Fibroblast of lung (primary cell): Measurements from ENCODE around the gene EEF2K. TPM values are rescaled to one million over a fixed set of nuclear protein-coding genes. Genes with fewer than 3 reads are reported as not detected.

ENCODE experiments used
- DNase-seq, 2 donors: peaks; one replicate each; pipeline versions ENCODE4 v3.0.0 to v3.0.0-alpha.2; 2010; ENCODE audit warnings: low read depth in 2 of 2
- H2AFZ ChIP-seq: 2 replicates; pipeline ENCODE4 v1.5.1; 2012; ENCODE audit warnings: low read length, control low read depth, inconsistent platforms
- H3K27ac ChIP-seq: 2 replicates; pipeline ENCODE4 v1.5.1; 2011; ENCODE audit warnings: low read length, control low read depth; ENCODE audit not compliant: insufficient read depth
- H3K27me3 ChIP-seq: 2 replicates; pipeline ENCODE4 v1.5.1; 2011; ENCODE audit warnings: mild to moderate bottlenecking, low read length; ENCODE audit not compliant: control insufficient read depth, insufficient read depth
- H3K36me3 ChIP-seq: 2 replicates; pipeline ENCODE4 v1.5.1; 2011; ENCODE audit warnings: low read length; ENCODE audit not compliant: control insufficient read depth, insufficient read depth
- H3K4me1 ChIP-seq: 2 replicates; pipeline ENCODE4 v1.5.1; 2011; ENCODE audit warnings: low read length; ENCODE audit not compliant: control insufficient read depth, insufficient read depth; ENCODE audit errors: extremely low read depth
- H3K4me2 ChIP-seq: 2 replicates; pipeline ENCODE4 v1.5.1; 2011; ENCODE audit warnings: low read length, control low read depth; ENCODE audit not compliant: insufficient read depth; ENCODE audit errors: extremely low read depth
- H3K4me3 ChIP-seq, 4 experiments: fragments of 200-600 bp in 1 of 4; sonication (generic) in 1 of 4; replicated peaks in 1 of 4; 2 replicates each; pipeline ENCODE4 v1.5.1; 2011 to 2016; ENCODE audit warnings: low read length in 4 of 4, low read depth in 3 of 4, mild to moderate bottlenecking in 3 of 4, control low read depth in 2 of 4, inconsistent platforms in 1 of 4, mixed read lengths in 1 of 4; ENCODE audit not compliant: insufficient read depth in 1 of 4; ENCODE audit errors: control extremely low read depth in 1 of 4
- H3K79me2 ChIP-seq: 2 replicates; pipeline ENCODE4 v1.5.1; 2012; ENCODE audit warnings: mild to moderate bottlenecking, low read length, inconsistent platforms; ENCODE audit not compliant: control insufficient read depth, insufficient read depth
- H3K9ac ChIP-seq: 2 replicates; pipeline ENCODE4 v1.5.1; 2011; ENCODE audit warnings: mild to moderate bottlenecking, low read length, control low read depth; ENCODE audit not compliant: insufficient read depth
- H3K9me3 ChIP-seq: 2 replicates; pipeline ENCODE4 v1.5.1; 2012; ENCODE audit warnings: low read depth, low read length; ENCODE audit not compliant: control insufficient read depth, insufficient read depth
- H4K20me1 ChIP-seq: 2 replicates; pipeline ENCODE4 v1.5.1; 2011; ENCODE audit warnings: low read length; ENCODE audit not compliant: control insufficient read depth, insufficient read depth; ENCODE audit errors: extremely low read depth
- EZH2 ChIP-seq: IDR thresholded peaks from 2 replicates; pipeline ENCODE4 v1.5.1; 2012; ENCODE audit warnings: low read length, control low read depth, mild to moderate bottlenecking; ENCODE audit errors: missing control alignments
- polyA plus RNA-seq, 2 donors: library from polyadenylated mRNA; depleted of rRNA in 1 of 2; stranded (reverse) in 1 of 2; unstranded in 1 of 2; fragments of >200 nt; gene quantifications; 2 replicates each; pipeline ENCODE4 v1.2.1, GENCODE V29; 2011 to 2012; ENCODE audit warnings: missing spikeins in 1 of 2
- total RNA-seq: library from RNA; depleted of rRNA; stranded (reverse); fragments of >200 nt; gene quantifications from 2 replicates; pipeline ENCODE4 v1.2.1, GENCODE V29; 2014
- TF ChIP-seq, protein P1 (sequence below), 2 donors: IDR thresholded peaks in 1 of 2; conservative IDR thresholded peaks in 1 of 2; 1 replicate in 1 of 2; 2 replicates in 1 of 2; pipeline ENCODE4 v1.5.1; 2011 to 2012; ENCODE audit warnings: low read length in 2 of 2, control low read depth in 1 of 2, inconsistent platforms in 1 of 2, low read depth in 1 of 2, mild to moderate bottlenecking in 1 of 2

Gene EEF2K
- total and polyA plus RNA-seq, 2 donors (not counting 1 experiment from before 2014, with no cell fraction given), result 8.9 to 22.6 TPM

DNA sequence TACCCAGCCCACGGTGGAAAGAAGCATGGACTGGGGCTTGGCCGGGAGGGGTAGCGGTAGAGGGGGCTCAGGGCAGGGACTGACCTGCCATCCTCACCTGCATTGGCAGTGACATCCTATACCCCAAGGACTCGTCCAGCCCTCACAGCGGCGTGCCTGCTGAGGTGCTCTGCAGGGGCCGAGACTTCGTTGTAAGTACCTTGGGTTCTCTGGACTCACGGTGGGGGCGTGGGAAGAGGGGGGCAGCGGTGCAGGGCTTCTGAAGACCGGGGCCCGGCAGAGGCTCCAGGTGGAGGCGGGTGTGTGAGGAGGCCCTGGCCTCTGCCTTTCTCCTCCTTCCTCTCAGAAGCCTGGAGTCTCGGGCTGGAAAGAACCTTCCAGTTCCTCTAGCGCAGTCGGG is 116.7 kb downstream of the EEF2K start:
- no peaks in the 10 kb centered on the region for H3K79me2 ChIP-seq
- no peak overlapping the region for H3K4me2 ChIP-seq
- peaks cover 25% of the 10 kb centered on the region for H3K36me3 ChIP-seq
- no peak for TF ChIP-seq EZH2
- TF ChIP-seq, protein P1, sequence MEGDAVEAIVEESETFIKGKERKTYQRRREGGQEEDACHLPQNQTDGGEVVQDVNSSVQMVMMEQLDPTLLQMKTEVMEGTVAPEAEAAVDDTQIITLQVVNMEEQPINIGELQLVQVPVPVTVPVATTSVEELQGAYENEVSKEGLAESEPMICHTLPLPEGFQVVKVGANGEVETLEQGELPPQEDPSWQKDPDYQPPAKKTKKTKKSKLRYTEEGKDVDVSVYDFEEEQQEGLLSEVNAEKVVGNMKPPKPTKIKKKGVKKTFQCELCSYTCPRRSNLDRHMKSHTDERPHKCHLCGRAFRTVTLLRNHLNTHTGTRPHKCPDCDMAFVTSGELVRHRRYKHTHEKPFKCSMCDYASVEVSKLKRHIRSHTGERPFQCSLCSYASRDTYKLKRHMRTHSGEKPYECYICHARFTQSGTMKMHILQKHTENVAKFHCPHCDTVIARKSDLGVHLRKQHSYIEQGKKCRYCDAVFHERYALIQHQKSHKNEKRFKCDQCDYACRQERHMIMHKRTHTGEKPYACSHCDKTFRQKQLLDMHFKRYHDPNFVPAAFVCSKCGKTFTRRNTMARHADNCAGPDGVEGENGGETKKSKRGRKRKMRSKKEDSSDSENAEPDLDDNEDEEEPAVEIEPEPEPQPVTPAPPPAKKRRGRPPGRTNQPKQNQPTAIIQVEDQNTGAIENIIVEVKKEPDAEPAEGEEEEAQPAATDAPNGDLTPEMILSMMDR (conservative IDR thresholded peaks at IDR 0.05 in 1 of 2, IDR thresholded peaks at IDR 0.05 in 1 of 2; ENCODE audit: low read depth in 1 of 2, low read length in 2 of 2), result no peak
- H3K27me3 ChIP-seq, result no peaks in the 10 kb centered on the region
- DNase-seq, result no peak
- no peaks in the 10 kb centered on the region for H4K20me1 ChIP-seq
- H3K9me3 ChIP-seq, result no peaks in the 10 kb centered on the region
- no peak overlapping the region for H2AFZ ChIP-seq
- H3K4me1 ChIP-seq, result no peaks in the 10 kb centered on the region
- H3K9ac ChIP-seq, result no peak overlapping the region
- H3K4me3 ChIP-seq, result no peak overlapping the region
- H3K27ac ChIP-seq, result no peak overlapping the region

DNA sequence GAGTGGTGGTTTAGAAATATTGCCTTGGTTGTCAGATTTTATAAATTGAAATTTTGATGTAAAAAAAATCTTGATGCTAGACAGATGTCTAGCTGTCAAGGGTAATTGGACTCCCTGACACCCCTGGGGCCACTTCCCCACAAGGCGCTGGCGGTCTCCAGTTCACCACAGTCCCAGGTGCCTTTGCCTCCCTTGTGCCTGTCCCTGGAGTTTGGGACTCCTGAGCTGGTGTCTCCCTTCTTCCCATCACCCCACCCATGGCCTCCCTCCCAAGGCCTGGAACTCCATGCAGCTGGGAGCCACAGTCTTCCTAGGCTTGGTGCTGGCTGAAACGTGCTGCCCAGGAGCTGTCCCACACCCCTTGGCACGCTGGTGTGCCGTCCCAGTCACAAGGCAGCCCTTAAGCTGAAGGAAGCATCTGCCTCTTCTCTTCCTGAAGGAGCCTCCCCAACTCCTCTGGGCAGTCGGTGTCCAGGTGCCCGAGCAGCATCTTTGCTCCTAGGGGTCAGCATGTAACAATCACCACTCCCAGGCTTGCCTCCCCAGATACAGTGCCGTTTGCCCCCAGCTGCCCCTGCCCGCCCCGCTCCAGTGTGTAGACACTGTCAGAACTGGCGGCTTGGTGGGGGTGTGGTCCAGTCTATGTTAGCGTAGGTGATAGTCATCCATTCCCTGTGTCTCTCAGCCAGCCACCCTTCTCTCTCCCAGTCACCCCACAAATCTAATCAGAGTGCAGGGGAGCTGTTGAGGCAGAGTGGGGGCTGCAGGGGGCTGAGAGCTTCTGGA is 117.3 kb downstream of the EEF2K start:
- H3K27ac ChIP-seq, result no peak overlapping the region
- no peak overlapping the region for H2AFZ ChIP-seq
- H3K4me1 ChIP-seq, result no peaks in the 10 kb centered on the region
- H3K27me3 ChIP-seq, result no peaks in the 10 kb centered on the region
- no peaks in the 10 kb centered on the region for H3K9me3 ChIP-seq
- H3K4me2 ChIP-seq, result no peak overlapping the region
- TF ChIP-seq, protein P1 (conservative IDR thresholded peaks at IDR 0.05 in 1 of 2, IDR thresholded peaks at IDR 0.05 in 1 of 2; ENCODE audit: low read depth in 1 of 2, low read length in 2 of 2), result no peak
- no peak for TF ChIP-seq EZH2
- H3K9ac ChIP-seq, result no peak overlapping the region
- DNase-seq, result no peak
- no peaks in the 10 kb centered on the region for H3K79me2 ChIP-seq
- no peaks in the 10 kb centered on the region for H4K20me1 ChIP-seq
- no peak overlapping the region for H3K4me3 ChIP-seq
- H3K36me3 ChIP-seq, result peaks cover 29% of the 10 kb centered on the region

- Histone ChIP-seq H4K20me1 (no peaks in the 10 kb centered on the region), H3K79me2 (no peaks in the 10 kb centered on the region), H3K27me3 (no peaks in the 10 kb centered on the region), H3K36me3 (peaks cover 31% of the 10 kb centered on the region), H2AFZ (no peak overlapping the region), H3K9me3 (no peaks in the 10 kb centered on the region), H3K4me2 (no peak overlapping the region), H3K27ac (no peak overlapping the region), H3K9ac (no peak overlapping the region), H3K4me3 (no peak overlapping the region), H3K4me1 (no peaks in the 10 kb centered on the region)
- TF ChIP-seq EZH2, result no peak
- TF ChIP-seq, protein P1 (conservative IDR thresholded peaks at IDR 0.05 in 1 of 2, IDR thresholded peaks at IDR 0.05 in 1 of 2; ENCODE audit: low read depth in 1 of 2, low read length in 2 of 2), result no peak
- no peak for DNase-seq
Measured at GRCh38 chr16:22323959-22324786, 118.1 kb downstream of the EEF2K start.
